Vagina (tissue), 2 donors: ENCODE measurements around the gene DENND1A. TPM values are rescaled to one million over a fixed set of nuclear protein-coding genes. Genes with fewer than 3 reads are reported as not detected.

Source experiments
- DNase-seq, 2 donors: peaks; one replicate each; pipeline ENCODE4 v3.0.0-alpha.2; 2017; ENCODE audit errors: extremely low spot score in 2 of 2
- H3K27ac ChIP-seq: fragments of 200-600 bp; sonication (generic); one replicate; pipeline ENCODE4 v1.5.1; 2019
- H3K27me3 ChIP-seq: fragments of 200-600 bp; sonication (generic); one replicate; pipeline ENCODE4 v1.5.1; 2019
- H3K36me3 ChIP-seq, 2 donors: fragments of 200-600 bp; sonication (generic); one replicate each; pipeline ENCODE4 v1.5.1; 2017 to 2019
- H3K4me1 ChIP-seq: fragments of 200-600 bp; sonication (generic); one replicate; pipeline ENCODE4 v1.5.1; 2019
- H3K4me3 ChIP-seq, 2 donors: fragments of 200-600 bp; sonication (generic); 1 replicate in 1 of 2; 2 replicates in 1 of 2; pipeline ENCODE4 v1.5.1; 2016 to 2019
- H3K9me3 ChIP-seq: fragments of 200-600 bp; sonication (generic); one replicate; pipeline ENCODE4 v1.5.1; 2019
- POLR2A ChIP-seq, 2 donors: fragments of 450-650 bp; IDR thresholded peaks; one replicate each; pipeline ENCODE4 v1.6.1; 2017; ENCODE audit warnings: antibody characterized with exemption in 2 of 2, mild to moderate bottlenecking in 2 of 2, moderate library complexity in 2 of 2
- POLR2AphosphoS5 ChIP-seq, 2 donors: sonication (generic); formaldehyde crosslinking; IDR thresholded peaks; one replicate each; pipeline ENCODE4 v1.9.0; 2017; ENCODE audit warnings: antibody characterized with exemption in 2 of 2, mild to moderate bottlenecking in 2 of 2, low read depth in 1 of 2; ENCODE audit not compliant: insufficient read depth in 1 of 2
- intact Hi-C: fragments of 100-400 bp; cut with DNase I; formaldehyde crosslinking; loops from one replicate; pipeline ENCODE4 v1.15.1; 2023
- total RNA-seq: library from RNA; depleted of rRNA; stranded (reverse); fragments of >200 nt; gene quantifications from one replicate; pipeline ENCODE4 v1.2.3, GENCODE V29; 2016
- TF ChIP-seq, protein P1 (sequence below), 3 experiments: fragments of 450-650 bp in 2 of 3; fragments of 200-600 bp in 1 of 3; sonication (generic) in 1 of 3; IDR thresholded peaks; one replicate each; pipeline ENCODE4 v1.5.1; 2017 to 2019; ENCODE audit warnings: antibody characterized with exemption in 3 of 3, mild to moderate bottlenecking in 2 of 3, moderate library complexity in 2 of 3

The DENND1A gene
- total RNA-seq, 1 donor from 2014 or later, result 20.4 TPM

DNA sequence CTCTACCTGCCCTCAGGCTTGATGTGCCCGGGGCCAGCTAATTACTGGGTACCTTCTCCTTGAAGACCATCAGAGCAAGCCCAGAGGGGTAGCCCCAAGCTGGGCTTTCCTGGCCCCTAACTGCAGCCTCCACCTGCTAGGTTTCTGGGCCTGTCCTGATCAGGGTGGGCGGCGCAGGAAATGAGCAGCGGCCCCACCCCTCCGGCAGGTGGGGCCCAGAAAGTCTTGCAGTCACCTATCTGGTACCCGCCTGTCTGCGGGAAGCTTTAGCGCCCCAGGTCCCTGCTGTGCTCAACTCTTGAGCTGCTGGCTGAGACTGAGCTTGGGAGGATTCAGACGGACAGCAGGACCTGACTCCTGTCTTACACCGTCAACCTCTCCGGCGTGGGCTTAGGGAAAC, 44.5 kb upstream of the DENND1A start:
- intact Hi-C loops, result loop anchor here (10.0 kb wide), 1 partner anchor 830 kb away; no protein-coding TSS in a partner anchor
- no peaks in the 10 kb centered on the region for H3K4me1 ChIP-seq
- DNase-seq, result no peak
- no peaks in the 10 kb centered on the region for H3K36me3 ChIP-seq
- no peaks in the 10 kb centered on the region for H3K27me3 ChIP-seq
- H3K9me3 ChIP-seq, result no peaks in the 10 kb centered on the region
- no peak for TF ChIP-seq POLR2AphosphoS5 (IDR thresholded peaks at IDR 0.05; ENCODE audit: insufficient read depth in 1 of 2, low read depth in 1 of 2)
- TF ChIP-seq POLR2A (IDR thresholded peaks at IDR 0.05), result no peak
- TF ChIP-seq, protein P1, sequence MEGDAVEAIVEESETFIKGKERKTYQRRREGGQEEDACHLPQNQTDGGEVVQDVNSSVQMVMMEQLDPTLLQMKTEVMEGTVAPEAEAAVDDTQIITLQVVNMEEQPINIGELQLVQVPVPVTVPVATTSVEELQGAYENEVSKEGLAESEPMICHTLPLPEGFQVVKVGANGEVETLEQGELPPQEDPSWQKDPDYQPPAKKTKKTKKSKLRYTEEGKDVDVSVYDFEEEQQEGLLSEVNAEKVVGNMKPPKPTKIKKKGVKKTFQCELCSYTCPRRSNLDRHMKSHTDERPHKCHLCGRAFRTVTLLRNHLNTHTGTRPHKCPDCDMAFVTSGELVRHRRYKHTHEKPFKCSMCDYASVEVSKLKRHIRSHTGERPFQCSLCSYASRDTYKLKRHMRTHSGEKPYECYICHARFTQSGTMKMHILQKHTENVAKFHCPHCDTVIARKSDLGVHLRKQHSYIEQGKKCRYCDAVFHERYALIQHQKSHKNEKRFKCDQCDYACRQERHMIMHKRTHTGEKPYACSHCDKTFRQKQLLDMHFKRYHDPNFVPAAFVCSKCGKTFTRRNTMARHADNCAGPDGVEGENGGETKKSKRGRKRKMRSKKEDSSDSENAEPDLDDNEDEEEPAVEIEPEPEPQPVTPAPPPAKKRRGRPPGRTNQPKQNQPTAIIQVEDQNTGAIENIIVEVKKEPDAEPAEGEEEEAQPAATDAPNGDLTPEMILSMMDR (IDR thresholded peaks at IDR 0.05), result no peak
- no peak overlapping the region for H3K4me3 ChIP-seq
- H3K27ac ChIP-seq, result no peak overlapping the region

DNA sequence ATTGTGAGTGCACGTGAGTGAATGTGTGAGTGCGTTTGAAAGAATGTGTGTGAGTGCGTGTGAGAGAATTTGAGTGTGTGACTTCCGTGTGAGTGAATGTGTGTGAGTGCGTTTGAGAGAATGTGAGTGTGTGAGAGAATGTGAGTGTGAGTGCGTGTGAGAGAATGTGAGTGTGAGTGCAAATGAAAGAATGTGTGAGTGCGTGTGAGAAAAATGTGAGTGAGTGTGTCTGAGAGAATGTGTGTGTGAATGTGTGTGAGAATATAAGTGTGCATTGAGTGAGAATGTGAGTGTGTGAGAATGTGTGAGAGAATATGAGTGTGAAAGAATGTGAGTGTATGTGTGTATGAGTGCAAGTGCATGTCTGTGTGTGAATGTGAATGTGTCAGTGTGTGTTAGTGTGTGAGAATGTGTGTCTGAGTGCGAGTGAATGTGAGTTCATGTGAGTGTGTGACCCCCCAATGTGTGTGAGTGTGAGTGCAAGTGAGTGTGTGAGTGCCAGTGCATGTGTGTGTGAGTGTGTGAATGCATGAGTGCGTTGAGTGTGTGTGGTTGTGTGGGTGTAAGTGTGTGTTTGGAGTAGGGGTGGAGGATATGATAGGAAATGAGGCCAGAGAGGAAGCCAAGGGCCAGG, 43.8 kb upstream of the DENND1A start:
- Histone ChIP-seq H3K4me3 (no peak overlapping the region), H3K27ac (no peak overlapping the region), H3K36me3 (no peaks in the 10 kb centered on the region), H3K4me1 (no peaks in the 10 kb centered on the region), H3K27me3 (no peaks in the 10 kb centered on the region), H3K9me3 (no peaks in the 10 kb centered on the region)
- intact Hi-C loops, result loop anchor here (10.0 kb wide), 1 partner anchor 829 kb away; no protein-coding TSS in a partner anchor
- TF ChIP-seq POLR2AphosphoS5 (IDR thresholded peaks at IDR 0.05; ENCODE audit: insufficient read depth in 1 of 2, low read depth in 1 of 2) (no peak), POLR2A (IDR thresholded peaks at IDR 0.05) (no peak)
- TF ChIP-seq, protein P1 (IDR thresholded peaks at IDR 0.05), result no peak
- no peak for DNase-seq

DNA sequence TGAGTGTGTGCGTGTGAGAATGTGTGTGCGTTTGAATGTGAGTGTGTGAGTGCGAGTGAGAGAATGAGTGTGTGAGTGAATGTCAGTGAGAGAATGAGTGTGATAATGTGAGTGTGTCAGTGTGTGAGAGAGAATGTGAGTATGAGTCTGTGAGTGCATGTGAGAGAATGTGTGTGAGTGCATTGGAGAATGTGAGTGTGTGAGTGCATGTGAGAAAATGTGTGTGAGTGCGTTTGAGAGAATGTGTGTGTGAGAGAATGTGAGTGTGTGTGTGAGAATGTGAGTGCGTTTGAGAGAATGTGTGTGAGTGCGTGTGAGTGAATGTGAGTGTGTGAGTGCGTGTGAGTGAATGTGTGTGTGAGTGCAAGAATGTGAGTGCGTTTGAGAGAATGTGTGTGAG, 42.7 kb upstream of the DENND1A start:
- H3K27me3 ChIP-seq, result no peaks in the 10 kb centered on the region
- no peaks in the 10 kb centered on the region for H3K36me3 ChIP-seq
- no peak overlapping the region for H3K4me3 ChIP-seq
- intact Hi-C loops, result loop anchor here (10.0 kb wide), 1 partner anchor 828 kb away; no protein-coding TSS in a partner anchor
- no peaks in the 10 kb centered on the region for H3K4me1 ChIP-seq
- no peak for DNase-seq
- H3K27ac ChIP-seq, result no peak overlapping the region
- TF ChIP-seq POLR2AphosphoS5 (IDR thresholded peaks at IDR 0.05; ENCODE audit: insufficient read depth in 1 of 2, low read depth in 1 of 2) (no peak), POLR2A (IDR thresholded peaks at IDR 0.05) (no peak)
- TF ChIP-seq, protein P1 (IDR thresholded peaks at IDR 0.05), result no peak
- H3K9me3 ChIP-seq, result no peaks in the 10 kb centered on the region

DNA sequence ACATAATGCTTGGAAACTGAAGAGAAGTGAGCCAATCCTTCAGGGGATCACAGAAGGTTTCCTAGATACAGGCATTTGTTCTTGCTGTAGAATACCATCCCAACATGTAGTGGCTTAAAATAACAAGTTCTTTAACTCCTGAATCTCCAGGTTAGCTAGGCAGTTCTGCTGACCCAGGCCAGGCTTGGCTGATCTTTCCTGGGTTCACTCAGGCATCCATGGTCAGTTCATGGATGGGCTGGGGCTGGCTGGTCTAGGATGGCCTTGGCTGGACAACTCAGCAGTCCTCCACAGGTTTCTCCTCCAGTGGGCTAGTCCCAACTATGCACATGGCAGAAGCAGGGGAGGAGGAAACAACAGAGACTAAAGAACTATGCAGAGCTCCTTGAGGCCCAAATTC, 37.4 kb upstream of the DENND1A start:
- no peak for DNase-seq
- no peak overlapping the region for H3K27ac ChIP-seq
- TF ChIP-seq POLR2AphosphoS5 (IDR thresholded peaks at IDR 0.05; ENCODE audit: insufficient read depth in 1 of 2, low read depth in 1 of 2) (no peak), POLR2A (IDR thresholded peaks at IDR 0.05) (no peak)
- TF ChIP-seq, protein P1 (IDR thresholded peaks at IDR 0.05), result no peak

More for the DNA sequence above, 37.4 kb upstream of the DENND1A start:
- intact Hi-C loops, result no loop called here
- no peaks in the 10 kb centered on the region for H3K9me3 ChIP-seq
- no peak overlapping the region for H3K4me3 ChIP-seq
- no peaks in the 10 kb centered on the region for H3K4me1 ChIP-seq
- no peaks in the 10 kb centered on the region for H3K36me3 ChIP-seq
- no peaks in the 10 kb centered on the region for H3K27me3 ChIP-seq
